Fibroblast of skin of left quadriceps (primary cell): Measurements from ENCODE around the gene ANAPC13.

Source experiments
- DNase-seq, 2 experiments: peaks; one replicate each; pipeline ENCODE4 v3.0.0-alpha.2; 2013; ENCODE audit warnings: low read depth in 2 of 2

Gene ANAPC13, protein sequence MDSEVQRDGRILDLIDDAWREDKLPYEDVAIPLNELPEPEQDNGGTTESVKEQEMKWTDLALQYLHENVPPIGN

DNA sequence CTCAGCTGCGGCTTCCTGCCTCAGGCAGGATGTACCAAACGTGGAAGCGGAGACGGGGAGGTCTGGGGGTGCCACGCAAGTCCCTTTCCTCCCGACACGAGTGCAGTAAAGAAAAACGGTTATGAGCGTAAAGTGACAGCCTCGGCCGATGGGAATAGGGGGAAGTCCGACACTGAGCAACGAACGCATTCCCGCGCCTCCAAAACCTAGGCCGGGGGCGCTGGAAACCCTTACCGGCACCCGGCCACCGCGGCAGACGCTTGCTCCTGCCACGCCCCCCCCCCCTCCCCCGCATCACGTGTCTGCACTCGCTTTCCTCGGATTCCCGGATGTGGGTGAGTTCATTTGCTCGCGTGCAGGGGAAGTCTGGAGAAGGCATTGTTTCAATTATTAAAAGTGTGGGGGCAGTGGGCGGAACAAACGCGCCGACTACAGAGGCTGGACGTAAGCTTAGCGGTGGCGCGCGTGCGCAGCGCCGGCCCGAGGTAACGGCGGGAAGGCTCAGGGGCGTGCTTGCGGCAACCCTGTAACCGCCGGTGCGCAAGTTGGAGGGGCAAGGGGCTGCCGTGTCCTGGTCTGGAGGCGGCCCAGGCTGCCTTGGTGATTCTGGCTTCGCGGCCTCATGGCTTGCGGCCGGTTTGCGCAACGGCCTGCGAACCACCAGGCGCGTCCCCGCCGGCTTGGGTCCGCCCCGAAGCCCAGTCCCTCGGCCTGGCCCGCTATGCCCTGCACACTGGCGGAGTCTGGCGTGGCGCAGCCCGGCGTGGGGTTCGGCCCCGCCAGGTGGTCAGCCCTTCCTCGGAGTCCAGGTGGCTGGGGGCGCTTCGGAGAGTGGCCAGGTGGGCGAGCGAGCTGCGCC, at the start of gene ANAPC13, which contains the start of gene CEP63:
Gene ANAPC13 (minus strand): TSS at position 268 of the 859 bp plus-strand sequence. CDS start 3,081 bp downstream, outside the sequence.
Gene CEP63 (plus strand): TSS at position 340 of the 859 bp plus-strand sequence. CDS start 9,264 bp downstream, outside the sequence.
- DNase-seq, result peak; percentile 99

DNA sequence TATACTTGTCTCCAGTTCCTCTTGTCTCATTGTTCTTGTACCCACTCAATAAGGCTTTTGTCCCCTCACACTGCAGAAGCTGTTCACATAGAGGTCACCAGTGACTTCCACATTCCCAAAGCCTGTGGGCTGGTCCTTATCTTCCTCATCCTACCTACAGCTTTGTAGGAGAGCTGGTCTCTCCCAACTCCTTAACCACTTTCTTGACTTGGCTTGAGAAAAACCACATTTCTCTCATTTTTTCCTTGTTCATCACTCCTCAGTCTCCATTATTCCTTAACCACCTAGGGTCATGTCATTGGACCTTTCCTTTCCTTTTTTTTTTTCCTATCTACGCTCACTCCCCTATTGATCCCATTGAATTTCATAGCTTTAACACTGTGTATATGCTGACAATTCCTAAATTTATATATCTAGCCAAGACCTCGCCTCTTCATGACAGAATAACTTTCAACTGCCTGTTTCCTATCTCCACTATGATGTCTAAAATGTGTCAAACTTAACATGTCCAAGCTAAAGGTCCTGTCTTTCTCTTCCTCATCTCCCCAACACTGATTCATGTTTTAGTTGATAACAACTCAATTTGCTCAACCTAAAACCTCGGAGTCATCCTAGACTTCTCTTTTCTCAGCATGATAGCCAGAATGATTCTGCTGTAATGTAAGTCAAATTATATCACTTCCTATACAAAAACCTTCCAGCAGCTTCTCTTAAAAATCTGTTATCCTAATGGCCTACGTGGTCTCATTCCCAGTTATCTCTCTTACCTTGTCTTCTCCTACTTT, 49.6 kb upstream of the ANAPC13 start:
- no peak for DNase-seq

DNA sequence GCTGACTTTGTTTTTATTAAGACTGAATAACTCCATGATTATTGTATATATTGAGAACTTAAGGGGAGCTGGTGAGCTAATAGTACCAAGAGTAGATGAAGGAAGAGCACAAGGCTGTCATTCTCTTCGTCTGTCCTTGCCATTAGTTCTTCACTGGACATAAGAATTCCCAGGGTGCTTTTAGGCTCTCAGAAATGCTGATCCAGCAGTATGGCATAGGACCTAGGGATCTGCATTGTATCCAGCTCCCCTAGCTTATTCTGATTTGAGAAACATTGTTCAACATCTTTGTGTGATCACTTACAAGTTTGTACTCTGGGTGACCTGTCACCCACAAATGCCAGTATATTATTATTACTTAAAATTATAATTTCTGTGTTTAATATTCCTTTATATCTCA, 47.7 kb upstream of the ANAPC13 start:
- DNase-seq, result no peak

DNA sequence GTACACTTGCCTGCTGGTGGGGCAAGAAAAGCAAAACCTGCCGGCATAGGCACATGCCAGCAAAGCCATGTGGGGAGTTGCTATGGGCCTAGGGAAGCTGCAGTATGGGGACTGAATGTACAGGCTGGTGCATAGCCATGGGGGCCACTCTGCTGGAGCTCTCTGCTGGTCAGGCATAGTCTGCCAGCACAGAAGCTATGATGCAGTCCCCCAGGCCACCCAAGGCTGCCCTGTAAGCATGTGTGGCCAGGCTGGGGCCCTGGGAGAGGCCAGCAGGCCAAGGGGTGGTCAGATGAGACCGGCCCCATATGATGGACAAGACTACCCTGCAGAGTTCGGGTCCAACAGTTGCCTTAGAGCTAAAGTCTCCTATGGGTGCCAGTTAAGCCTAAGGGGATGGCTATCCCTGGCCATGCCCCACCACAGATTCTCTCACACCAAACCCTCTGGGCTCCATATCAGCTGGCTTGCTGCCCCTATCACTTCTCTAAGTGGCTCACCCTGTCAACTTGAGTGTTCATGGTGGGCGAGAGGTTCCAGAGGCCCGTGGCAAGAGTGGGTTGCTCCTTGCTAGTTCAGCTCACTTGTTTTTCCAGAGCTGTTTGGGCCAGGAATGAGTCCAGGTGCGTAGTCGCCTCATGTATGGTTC, 41.9 kb upstream of the ANAPC13 start:
- DNase-seq, result no peak

DNA sequence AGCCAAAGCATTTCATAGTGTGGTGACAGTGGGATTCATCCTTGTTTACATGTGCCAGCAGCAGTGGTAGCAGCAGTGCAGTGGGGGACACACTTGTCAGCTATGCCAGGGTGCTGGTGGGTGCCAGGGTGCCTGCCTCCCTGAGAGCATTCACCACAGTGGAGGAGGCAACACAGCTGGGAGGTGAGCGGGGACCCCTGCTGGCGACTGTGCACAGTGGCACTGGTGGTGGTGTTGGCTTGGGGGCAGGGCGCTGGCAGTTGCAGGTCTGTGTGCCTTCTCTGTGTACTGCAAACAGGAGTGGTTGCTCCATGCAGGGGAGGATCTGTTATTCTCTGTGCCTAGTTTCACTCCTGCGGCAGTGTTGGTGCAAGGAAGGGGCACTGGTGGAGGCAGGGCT, 41.3 kb upstream of the ANAPC13 start:
- DNase-seq, result no peak

DNA sequence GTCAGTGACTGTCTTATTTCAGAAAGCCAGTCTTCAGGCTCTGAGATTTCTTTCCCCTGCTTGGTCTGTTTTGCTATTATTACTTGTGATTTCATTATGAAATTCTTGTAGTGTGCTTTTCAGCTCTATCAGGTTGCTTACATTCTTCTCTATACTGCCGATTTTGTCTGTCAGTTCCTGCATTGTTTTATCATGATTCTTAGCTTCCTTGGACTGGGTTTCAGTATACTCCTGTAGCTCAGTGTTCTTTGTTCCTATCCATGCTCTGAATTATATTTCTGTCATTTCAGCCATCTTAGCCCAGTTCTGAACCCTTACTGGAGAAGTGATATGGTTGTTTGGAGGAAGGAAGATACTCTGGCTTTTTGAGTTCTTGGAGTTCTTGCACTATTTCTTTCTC, 40.5 kb upstream of the ANAPC13 start:
- no peak for DNase-seq

DNA sequence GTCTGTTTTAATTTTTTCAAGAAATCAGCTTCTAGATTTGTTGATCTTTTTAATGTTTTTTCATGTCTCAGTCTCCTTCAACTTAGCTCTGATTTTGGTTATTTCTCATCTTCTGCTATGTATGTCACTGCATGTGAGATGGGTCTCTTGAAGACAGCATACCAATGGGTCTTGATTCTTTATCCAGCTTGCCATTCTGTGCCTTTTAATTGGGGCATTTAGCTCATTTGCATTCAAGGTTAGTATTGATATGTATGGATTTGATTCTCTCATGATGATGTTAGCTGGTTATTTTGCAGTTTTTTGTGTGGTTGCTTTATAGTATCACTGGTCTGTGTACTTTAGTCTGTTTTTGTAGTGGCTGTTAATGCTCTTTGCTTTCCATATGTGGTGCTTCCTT, 39.5 kb upstream of the ANAPC13 start:
- no peak for DNase-seq

DNA sequence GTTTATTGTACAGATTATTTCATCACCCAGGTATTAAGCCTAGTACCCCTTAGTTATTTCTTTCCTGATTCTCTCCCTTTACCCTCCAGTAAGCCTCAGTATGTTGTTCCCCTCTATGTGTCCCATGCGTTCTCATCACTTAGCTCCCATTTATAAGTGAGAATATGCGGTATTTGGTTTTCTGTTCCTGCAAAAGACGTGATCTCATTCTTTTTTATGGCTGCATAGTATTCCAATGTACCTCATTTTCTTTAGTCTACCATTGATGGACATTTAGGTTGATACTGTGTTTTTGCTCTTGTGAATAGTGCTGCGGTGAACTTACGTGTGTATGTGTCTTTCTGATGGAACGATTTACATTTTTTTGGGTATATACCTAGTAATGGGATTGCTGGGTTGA, 36.8 kb upstream of the ANAPC13 start:
- DNase-seq, result no peak

DNA sequence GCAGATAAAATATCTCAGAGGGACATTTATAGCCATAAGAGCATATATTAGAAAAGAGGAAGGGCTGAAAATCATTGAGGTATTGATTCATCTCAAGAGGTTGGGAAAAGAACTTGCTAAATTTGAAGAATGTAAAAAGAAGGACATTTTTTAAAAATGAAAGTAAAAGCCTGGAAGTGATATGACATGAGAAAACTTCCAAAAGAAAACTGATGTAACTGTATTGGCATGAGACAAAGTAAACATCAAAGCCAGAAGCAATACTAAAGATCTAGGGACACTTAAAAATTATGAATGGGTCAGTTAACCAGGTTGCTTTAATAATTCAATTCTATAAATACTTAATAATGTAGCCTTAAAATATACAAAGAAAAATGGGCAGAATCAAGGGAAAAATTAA, 32.0 kb upstream of the ANAPC13 start:
- DNase-seq, result no peak

DNA sequence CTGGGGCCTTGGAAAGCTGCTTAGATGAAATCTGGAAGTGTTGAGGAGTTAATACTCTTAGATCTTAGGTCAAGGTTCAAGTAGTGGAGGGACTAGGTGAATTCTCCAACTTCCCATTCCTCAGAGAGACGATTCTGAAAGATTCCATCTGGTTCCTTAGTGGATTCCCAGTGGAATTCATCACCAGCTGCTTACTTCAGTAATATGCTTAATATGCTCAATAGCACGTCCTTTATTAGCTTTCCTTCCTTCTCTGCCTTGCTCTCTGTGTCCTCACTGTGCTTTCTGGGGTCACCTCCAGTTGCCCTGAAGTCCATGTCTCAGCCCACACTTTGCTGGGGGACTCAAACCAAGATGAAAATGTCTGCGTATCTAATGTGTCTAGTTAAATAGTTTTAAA, 31.1 kb upstream of the ANAPC13 start:
- DNase-seq, result no peak

DNA sequence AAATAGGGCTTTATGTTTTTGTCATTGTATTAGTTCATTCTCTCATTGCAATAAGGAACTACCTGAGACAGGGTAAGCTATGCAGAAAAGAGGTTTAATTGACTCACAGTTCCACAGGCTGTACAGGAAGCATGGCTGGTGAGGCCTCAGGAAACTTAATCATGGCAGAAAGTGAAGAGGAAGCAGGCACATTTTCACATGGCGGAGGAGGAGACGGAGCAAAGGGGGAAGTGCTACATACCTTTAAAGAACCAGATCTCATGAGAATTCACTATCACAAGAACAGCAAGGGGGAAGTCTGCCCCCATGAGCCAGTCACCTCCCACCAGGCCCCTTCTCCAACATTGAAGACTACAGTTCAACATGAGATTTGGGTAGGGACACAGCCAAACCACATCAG, 25.7 kb upstream of the ANAPC13 start:
- no peak for DNase-seq

DNA sequence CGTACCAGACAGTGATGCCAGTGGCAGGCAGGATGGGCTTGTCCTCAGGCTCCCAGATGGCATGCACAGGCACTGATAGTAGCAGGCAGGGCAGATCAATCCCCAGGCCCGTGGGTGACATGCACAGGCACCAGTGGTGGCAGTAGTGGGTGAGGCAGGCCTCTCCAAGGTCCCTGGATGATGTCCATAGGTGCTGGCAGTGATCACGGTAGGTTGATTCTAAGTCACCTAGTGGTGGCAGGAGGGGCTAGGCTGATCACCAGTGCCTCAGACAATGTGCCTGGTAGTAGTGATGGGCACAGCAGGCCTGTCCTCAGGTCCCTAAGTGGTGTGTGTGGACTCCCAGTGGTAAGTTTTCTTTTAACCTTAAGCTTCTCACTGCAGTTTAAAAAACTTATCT, 19.7 kb upstream of the ANAPC13 start:
- DNase-seq, result no peak

DNA sequence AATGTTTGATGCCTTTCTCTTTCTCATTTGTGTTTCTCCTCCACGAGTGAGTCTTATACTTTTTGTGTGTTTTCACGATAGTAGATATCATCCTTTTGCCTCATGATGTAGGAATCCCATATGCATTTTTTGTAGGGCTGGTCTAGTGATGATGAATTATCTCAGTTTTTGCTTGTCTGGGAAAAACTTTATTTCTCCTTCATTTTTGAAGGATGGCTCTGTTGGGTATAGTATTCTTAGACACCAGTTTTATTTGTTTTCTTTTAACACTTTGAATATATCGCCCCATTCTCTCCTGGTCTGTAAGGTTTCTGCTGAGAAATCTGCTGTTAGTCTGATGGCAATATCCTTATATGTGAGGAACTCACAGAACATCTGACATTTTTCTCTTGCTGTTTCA, 18.3 kb upstream of the ANAPC13 start:
- no peak for DNase-seq

DNA sequence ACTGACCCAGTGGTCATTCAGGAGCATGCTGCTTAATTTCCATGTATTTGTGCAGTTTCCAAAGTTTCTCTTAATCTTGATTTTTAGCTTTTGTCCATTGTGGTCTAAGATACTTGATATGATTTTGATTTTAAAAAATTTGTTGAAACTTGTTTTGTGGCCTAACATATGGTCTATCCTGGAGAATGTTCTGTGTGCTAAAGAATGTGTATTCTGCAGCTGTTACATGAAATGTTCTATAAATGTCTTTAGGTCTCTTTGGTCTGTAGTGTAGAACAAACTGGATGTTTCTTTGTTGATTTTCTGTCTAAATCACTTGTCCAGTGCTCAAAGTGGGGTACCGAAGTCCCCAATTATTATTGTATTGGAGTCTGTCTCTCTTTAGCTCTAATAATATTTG, 17.5 kb upstream of the ANAPC13 start:
- DNase-seq, result no peak

DNA sequence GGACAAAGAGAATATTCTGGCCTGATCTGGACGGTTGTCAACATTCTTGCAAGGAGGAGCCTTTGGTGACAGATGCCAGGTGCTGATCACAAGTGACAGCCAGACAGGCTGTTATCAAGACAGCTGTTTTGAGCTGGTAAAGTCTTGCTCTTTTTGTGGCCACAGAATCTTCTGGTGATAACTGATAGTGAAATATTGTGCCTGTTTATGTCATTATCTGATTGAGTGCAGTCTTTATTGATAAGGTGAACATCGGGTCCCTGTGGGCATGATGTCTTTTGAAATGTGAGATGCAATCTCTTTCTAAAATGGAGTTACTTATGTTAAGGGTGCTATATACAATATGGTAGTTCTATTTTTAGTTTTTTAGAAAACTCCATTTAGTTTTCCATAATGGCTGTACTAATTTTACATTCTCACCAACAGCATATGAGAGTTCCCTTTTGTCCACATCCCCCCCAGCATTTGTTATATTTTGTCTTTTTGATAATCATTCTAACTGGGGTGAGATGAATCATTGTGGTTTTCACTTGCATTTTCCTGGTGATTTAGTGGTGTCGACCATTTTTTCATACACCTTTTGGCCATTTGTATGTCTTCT, 10.8 kb upstream of the ANAPC13 start:
- no peak for DNase-seq

DNA sequence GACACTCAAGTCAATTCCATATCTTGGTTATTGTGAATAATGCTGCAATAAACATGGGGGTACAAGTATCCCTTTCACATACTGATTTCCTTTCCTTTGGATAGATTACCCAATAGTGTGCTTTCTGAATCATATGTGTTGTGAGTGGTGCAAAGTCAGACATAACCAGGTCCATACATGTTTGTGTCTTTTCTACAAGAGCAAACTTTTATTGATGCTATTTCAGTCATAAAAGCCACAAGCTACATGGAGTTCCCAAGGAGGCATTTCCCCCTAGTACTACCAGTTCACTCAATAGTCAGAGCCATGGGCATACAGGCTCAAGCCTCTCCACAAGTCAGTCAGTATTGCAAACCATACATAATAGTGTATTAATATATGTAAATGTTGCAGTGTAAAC, 10.2 kb upstream of the ANAPC13 start:
- DNase-seq, result no peak

DNA sequence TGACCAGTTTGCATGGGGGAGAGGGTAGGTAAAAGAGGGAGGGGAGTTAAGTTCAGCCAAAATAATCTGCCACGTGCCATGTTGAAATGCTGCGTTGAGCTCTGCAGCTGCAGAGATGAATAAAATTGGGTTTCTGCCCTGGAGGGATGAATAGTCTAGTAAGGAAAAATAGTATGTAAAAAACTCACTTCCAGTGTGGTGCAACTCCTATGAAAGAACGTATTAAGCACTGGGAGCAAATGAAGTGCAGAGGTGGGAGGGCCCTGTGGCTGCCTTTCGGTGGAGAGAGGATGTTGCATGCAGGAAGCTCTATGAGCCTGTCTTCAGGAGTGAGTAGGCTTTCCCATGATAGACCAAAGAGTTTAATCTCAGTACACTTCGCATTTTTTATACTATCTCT, 8.7 kb upstream of the ANAPC13 start:
- DNase-seq, result no peak

DNA sequence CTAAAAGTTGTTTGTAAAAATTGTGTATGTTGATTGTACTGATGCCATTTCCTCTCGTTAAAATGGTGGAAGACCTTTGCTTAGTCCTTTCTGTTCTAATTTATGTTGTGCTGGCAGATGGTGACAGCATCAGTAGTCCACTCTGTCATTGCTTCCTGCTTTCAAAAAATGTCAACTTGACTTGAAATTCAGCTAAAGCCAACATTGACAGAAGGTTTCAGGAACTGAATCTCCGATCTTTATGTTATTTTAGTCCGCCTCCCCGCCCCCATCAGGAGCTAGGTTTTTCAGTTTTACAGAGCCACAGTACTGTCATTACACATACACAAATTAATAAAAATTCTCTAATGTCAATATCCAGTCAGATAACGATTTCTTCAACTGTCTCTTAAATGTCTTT, 1.6 kb upstream of the ANAPC13 start:
- DNase-seq, result no peak

DNA sequence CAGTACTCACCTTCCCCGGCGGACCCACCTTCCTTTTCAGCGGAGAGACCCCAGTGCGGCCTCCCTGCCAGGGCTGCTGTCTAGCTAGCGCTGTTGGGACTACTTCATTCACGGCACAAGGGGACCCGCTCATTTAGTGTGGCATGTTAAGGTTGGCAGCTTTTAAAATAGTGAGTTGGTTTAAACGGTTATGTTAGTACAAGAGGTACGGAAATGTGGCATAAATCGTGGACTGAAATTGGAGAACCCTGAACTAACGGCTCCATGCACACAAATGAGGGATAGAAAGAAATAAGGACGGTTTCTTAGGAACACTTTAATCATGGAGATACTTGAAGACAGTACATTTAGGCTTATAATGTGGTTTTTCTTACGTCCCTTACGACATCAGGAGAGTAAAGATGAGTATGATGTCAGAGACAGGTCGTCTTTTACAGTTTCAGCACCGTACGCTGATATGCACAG, 824 bp upstream of the ANAPC13 start:
- DNase-seq, result no peak

DNA sequence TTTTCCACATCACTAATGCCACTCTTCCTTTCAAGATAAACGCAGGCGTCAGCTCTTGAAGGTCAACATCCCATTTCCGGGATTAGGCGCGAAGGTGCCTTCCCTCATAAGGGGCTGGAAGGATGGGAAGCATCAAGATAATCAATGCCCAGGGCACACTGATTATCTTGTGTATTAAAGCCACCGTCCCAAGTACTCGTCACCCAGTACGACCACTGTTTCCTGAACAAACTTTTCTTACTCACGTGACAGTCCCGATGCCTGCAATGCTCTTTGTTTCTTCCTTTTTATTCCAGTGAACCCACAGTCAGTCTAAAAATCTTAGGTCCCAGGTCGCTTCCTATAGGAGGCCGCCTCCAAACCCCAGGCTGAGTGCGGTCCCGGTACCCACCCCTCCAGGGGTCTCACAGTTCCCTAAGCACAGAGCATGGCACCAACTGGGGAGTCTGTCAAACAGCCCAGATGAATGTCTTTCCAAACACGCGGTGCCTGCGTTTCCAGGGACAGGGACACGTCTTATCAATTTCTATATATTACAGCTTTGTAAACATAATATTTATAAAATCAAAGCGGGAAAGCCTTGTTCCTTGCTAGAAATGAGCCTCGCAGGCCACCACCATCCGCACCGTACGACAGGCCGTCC, 589 bp downstream of the ANAPC13 start:
- no peak for DNase-seq

DNA sequence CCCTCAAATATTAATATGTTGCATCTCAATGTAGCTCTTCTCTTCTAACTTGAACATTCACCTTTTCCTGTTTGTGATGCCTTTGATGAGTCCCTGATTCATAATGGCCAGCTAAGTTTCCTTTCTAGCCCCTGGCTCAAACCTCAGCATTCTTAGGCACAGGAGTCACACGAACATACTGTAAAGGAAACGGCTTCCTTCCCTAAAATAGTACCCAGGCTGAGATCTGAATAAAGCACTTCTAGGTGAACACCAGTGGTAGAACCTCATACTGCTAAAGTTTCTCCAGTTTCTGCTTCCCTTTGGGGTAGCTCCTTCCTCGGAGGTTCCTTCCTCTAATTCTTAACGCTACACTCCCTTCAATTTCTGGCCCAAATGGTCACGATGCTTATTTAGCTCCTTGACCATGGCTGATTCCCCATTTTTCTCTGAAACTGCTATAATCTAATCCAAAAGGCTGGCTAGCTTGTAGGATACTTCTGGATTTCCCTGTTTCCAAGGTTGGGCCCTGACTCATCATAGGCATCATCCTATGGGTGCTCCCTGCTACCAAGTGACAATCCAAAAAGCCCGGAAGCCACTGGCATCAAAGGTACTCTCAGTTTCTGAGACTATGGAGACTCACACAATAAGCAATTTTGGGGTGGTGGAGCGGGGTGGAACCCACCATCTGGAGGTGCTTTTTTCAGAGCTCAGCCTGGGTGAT, 2.4 kb downstream of the ANAPC13 start:
- peak; percentile 42 to 54 for DNase-seq
